Motor neuron (in vitro differentiated cells): ENCODE measurements around the gene CHADL. TPM values are rescaled to one million over a fixed set of nuclear protein-coding genes. Genes with fewer than 3 reads are reported as not detected.

Experiments
- ATAC-seq, 8 experiments: fragments of 200-7000 bp; cut with Tn5 transposase; replicated peaks in 6 of 8; 2 replicates each; pipeline ENCODE4 v1.8.0; 2021; ENCODE audit warnings: mild to moderate bottlenecking in 8 of 8, moderate library complexity in 8 of 8
- H3K27ac ChIP-seq, 2 donors: fragments of 250-450 bp; sonication (Bioruptor Pico); 2 replicates each; pipeline ENCODE4 v1.9.0; 2021; ENCODE audit warnings: antibody characterized with exemption in 2 of 2, mild to moderate bottlenecking in 2 of 2, moderate library complexity in 1 of 2
- H3K4me1 ChIP-seq, 2 donors: fragments of 250-450 bp; sonication (Bioruptor Pico); replicated peaks in 1 of 2; 2 replicates each; pipeline ENCODE4 v1.6.1; 2021; ENCODE audit warnings: antibody characterized with exemption in 2 of 2, mild to moderate bottlenecking in 2 of 2, moderate library complexity in 1 of 2
- H3K4me3 ChIP-seq, 5 donors: fragments of 250-450 bp; sonication (Bioruptor Pico); 2 replicates each; pipeline ENCODE4 v1.9.0; 2021; ENCODE audit warnings: antibody characterized with exemption in 5 of 5, mild to moderate bottlenecking in 5 of 5, moderate library complexity in 4 of 5
- WGBS, 10 experiments: fragments of 450-650 bp; shearing (Covaris generic); methylation state at CpG; one replicate each; pipeline ENCODE4 v1.0.0; 2022; 5-methylcytosine and 5-hydroxymethylcytosine counted together
- in situ Hi-C, 9 experiments: fragments of 400-800 bp; cut with MboI; loops; one replicate each; pipeline ENCODE4 v1.15.0; 2021; ENCODE audit warnings: low sequenced_read_pairs in 9 of 9, low pct_unique_long_range_greater_than_20kb in 2 of 9; ENCODE audit not compliant: unreplicated experiment in 9 of 9
- total RNA-seq, 8 experiments: library from RNA; unstranded; fragments of 300-600 nt; gene quantifications; 2 replicates each; pipeline versions ENCODE4 v1.2.3 to v1.2.4, GENCODE V29; 2022

CHADL gene
- total RNA-seq, 8 experiments from 2014 or later: 0.38 to 1.9 (median 0.52) TPM; not detected in 1

DNA sequence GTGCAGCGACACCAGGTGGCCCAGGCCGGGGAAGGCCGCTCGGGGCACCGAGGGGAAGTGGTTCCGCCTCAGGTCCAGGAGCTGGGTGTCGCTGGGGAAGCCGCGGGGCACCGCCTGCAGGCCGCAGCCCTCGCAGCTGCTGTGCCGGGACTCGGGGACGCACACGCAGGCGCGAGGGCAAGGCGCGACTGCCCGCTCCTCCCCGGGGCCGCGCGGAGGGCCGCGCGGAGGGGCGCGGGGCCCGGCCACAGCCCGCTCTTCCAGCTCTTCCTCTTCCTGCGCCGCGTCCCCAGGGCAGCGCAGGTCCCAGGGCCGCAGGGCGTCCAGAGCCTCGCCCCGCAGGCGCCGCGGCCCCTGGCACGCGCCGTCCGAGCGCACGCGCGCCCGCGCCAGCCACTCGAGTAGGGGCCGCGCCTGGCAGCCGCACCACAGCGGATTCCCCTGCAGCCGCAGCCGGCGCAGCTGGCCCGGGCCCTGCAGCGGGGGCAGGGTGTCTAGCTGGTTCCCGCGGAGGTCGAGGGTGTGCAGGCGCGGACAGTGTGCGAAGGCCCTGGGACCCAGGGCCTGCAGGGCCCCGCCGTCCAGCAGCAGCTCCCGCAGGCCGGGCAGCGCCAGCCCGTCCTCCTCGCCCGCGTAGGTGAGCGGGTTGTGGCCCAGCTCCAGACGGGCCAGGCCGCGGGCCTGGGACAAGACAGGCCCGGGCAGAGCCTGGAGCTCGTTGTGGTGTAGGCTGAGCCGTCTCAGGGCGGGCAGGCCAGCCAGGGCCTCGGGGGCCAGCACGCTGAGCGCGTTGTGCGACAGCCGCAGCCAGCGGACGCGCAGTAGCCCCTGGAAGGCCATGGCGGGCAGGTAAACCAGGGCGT is 2.8 kb downstream of the CHADL start:
- Histone ChIP-seq H3K4me3 (peak overlapping the region; percentile 7 to 24 (median 12)), H3K27ac (no peak overlapping the region), H3K4me1 (peaks cover 3 to 11% of the 10 kb centered on the region in 2 donors)
- in situ Hi-C loops: no loop called here
- 0 to 62% (median 38%) methylated on average over 1 to 3 of the region's 97 CpGs; no CpG with 5 or more reads in 6 of the 10 experiments for WGBS, 10 experiments
- ATAC-seq: peak; percentile 12 to 80 (median 76)

DNA sequence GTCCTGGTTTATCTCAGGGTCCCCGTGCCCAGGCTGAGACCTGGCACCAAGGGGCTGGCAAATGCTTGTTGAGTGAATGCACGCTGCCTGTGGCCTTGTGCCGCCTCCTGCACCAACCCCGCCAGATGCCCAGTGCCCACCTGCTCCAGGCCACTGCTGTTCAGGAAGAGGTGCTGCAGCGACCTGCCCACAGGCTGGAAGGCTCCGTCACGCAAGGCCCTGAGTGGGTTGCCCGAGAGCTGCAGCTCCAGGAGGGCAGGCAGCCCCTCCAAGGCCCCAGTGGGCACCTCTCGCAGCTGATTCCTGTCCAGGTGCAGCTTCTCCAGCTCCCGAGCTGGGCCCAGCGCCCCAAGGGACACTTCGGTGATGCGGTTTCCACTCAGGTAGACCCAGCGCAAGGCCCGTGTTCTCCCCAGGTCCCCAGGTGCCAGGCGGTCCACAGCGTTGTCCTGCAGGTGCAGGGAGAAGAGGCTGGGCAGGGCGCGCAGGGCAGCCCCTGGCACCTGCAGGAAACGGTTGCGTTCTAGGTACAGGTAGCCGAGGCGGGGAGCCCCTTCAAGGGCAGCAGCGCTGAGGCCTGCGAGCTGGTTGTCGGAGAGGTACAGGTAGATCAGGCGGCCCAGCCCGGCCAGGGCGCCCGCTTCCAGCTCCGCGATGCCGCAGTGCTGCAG is 3.6 kb downstream of the CHADL start:
- Histone ChIP-seq H3K4me1 (peaks cover 3 to 11% of the 10 kb centered on the region in 2 donors), H3K4me3 (peak overlapping the region in 4 of 5 donors; percentile 7 to 24 (median 13)), H3K27ac (no peak overlapping the region)
- WGBS, 10 experiments: 48 to 81% methylated on average over 4 to 7 of the region's 33 CpGs; no CpG with 5 or more reads in 8 of the 10 experiments
- in situ Hi-C loops: no loop called here
- no peak for ATAC-seq

GRCh38 chr22:41234815-41235695 is 5.7 kb downstream of the CHADL start:
- H3K4me1 ChIP-seq: peaks cover 3 to 9% of the 10 kb centered on the region in 2 donors
- 71 to 98% (median 82%) methylated on average over 1 to 13 of the region's 19 CpGs; no CpG with 5 or more reads in 2 of the 10 experiments for WGBS, 10 experiments
- H3K27ac ChIP-seq: no peak overlapping the region
- in situ Hi-C loops: no loop called here
- ATAC-seq: no peak
- no peak overlapping the region for H3K4me3 ChIP-seq

DNA sequence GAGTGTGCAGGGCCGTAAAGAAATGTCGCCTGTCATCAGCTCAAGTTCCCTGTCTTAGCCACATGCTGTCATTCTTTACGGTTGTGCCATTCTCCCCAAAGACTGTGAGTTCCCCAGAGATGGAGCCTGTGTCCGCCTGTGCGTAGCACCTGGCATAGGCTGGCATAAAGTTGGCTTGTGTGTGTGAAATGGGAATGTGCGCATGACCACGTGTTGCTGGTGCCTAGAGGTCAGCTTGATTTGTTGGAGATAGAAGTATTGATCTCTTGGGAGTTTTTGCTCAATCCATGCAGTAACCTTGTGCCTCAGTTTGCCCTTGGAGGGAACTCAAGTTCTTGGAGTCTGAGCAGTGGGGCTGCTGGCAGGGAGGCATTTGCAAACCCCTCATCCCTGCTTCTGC is 9.4 kb downstream of the CHADL start:
- no peak for ATAC-seq
- no peak overlapping the region for H3K27ac ChIP-seq
- in situ Hi-C loops: no loop called here
- no peaks in the 10 kb centered on the region for H3K4me1 ChIP-seq
- WGBS, 10 experiments: 60 to 100% (median 100%) methylated on average over 2 to 5 of the region's 7 CpGs; no CpG with 5 or more reads in 4 of the 10 experiments
- H3K4me3 ChIP-seq: no peak overlapping the region

GRCh38 chr22:41230401-41230785 is 10.3 kb downstream of the CHADL start:
- in situ Hi-C loops: no loop called here
- H3K4me3 ChIP-seq: no peak overlapping the region
- no peaks in the 10 kb centered on the region for H3K4me1 ChIP-seq
- H3K27ac ChIP-seq: no peak overlapping the region
- WGBS, 10 experiments: 29 to 100% (median 90%) methylated on average over 1 to 9 of the region's 9 CpGs; no CpG with 5 or more reads in 4 of the 10 experiments
- ATAC-seq: peak in 2 of 8 experiments; percentile 15 to 21

DNA sequence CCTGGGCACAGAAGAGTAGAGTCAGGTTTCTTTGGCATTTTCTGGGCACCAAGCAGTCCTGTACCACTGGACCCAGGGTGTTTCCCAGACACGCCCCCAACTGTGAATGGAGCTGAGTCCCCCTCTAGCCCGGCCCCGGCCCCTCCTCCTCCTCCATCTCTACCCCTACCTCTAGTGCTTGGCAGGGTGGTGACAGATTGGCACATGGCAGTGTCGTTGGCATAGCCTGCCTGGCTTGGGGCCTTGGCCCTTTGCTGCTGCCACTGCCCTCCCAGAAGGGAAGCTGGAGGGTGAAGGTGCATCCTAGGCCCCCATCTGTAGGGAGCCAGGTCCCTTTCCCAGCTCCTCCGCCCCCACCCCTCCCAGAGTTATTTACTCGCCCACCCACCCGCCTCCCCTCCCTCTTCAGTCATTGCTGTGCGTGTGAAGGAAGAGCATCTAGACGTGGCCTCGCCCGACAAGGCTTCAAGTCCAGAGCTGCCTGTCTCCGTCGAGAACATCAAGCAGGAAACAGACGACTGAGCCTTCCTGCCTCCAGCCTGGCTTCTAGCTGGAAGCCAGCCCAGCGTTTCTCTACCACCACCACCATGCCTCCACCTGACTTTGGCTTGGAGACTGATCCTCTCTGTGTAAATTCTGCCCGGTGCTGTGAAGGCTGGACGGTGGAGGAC is 10.9 kb downstream of the CHADL start:
- in situ Hi-C loops: no loop called here
- 80 to 100% (median 100%) methylated on average over 1 to 2 of the region's 17 CpGs; no CpG with 5 or more reads in 7 of the 10 experiments for WGBS, 10 experiments
- Histone ChIP-seq H3K4me3 (no peak overlapping the region), H3K27ac (no peak overlapping the region), H3K4me1 (no peaks in the 10 kb centered on the region)
- peak in 3 of 8 experiments; percentile 15 to 24 (median 23) for ATAC-seq

DNA sequence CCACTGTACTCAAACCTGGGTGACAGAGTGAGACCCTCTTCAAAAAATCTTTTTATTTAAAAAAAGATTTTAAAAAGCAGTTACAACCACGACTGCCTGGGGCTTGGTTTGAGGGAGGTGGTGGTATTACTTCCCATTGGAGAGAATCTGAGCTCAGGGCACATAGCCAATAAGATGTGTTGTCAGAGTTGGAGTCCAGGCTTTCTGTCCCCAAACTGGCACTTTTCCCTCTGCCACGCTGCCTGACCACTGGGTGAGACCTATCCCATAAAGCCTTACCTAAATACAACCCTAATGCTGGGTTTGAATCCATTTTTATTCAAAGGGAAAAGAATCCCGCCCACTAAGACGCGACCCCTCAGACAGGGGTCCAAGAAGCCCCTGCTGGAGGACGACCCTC is 11.5 kb downstream of the CHADL start:
- no peak for ATAC-seq
- Histone ChIP-seq H3K4me1 (no peaks in the 10 kb centered on the region), H3K27ac (no peak overlapping the region), H3K4me3 (no peak overlapping the region)
- in situ Hi-C loops: no loop called here
- WGBS, 10 experiments: 75 to 100% (median 83%) methylated on average over 1 to 6 of the region's 6 CpGs; no CpG with 5 or more reads in 4 of the 10 experiments

- no peak overlapping the region for H3K4me3 ChIP-seq
- no peaks in the 10 kb centered on the region for H3K4me1 ChIP-seq
- H3K27ac ChIP-seq: no peak overlapping the region
- WGBS, 10 experiments: 90 to 100% (median 100%) methylated on average over 1 to 12 of the region's 26 CpGs; no CpG with 5 or more reads in 4 of the 10 experiments
- ATAC-seq: no peak
- in situ Hi-C loops: no loop called here
Measured at GRCh38 chr22:41226723-41227655, 13.7 kb downstream of the CHADL start.

GRCh38 chr22:41223535-41223934 is 17.2 kb downstream of the CHADL start:
- in situ Hi-C loops: no loop called here
- Histone ChIP-seq H3K4me1 (no peaks in the 10 kb centered on the region), H3K27ac (no peak overlapping the region), H3K4me3 (no peak overlapping the region)
- ATAC-seq: peak in 1 of 8 experiments; percentile 24
- 80 to 100% (median 80%) methylated on average over 1 of the region's 7 CpGs; no CpG with 5 or more reads in 7 of the 10 experiments for WGBS, 10 experiments

DNA sequence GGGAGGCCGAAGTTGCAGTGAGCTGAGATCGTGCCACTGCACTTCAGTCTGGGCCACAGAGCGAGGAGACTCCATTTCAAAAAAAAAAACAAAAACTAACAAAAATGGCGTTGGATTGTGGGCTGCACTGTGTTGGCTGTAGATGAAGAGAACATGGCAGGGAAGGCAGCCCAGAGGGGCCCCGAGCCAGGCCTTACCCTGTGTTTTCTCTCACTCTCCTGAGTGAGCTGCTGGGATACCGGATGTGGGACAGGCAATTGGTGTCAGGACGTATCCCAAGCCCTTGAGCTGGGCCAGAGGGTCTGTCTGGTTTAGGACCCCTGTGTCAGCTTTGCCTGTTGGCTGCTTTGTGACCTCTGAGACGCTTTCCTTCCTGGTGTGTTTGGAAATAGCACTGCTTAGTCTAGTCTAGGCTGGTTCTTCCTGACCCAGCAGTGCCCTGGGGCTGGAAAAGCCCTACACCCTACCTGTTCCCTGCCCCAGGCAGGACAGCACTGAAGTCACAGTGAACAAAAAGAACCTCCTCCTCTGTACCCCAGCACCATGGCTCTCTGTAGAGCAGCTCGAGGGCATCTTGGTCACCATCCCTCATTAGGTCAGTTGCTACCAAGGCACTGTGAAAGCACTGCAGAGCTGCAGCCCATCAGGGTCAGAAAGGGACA is 17.8 kb downstream of the CHADL start:
- H3K4me1 ChIP-seq: peaks cover 2 to 5% of the 10 kb centered on the region in 2 donors
- no peak overlapping the region for H3K4me3 ChIP-seq
- 77 to 100% (median 91%) methylated on average over 1 to 8 of the region's 9 CpGs; no CpG with 5 or more reads in 2 of the 10 experiments for WGBS, 10 experiments
- H3K27ac ChIP-seq: no peak overlapping the region
- in situ Hi-C loops: no loop called here
- no peak for ATAC-seq

DNA sequence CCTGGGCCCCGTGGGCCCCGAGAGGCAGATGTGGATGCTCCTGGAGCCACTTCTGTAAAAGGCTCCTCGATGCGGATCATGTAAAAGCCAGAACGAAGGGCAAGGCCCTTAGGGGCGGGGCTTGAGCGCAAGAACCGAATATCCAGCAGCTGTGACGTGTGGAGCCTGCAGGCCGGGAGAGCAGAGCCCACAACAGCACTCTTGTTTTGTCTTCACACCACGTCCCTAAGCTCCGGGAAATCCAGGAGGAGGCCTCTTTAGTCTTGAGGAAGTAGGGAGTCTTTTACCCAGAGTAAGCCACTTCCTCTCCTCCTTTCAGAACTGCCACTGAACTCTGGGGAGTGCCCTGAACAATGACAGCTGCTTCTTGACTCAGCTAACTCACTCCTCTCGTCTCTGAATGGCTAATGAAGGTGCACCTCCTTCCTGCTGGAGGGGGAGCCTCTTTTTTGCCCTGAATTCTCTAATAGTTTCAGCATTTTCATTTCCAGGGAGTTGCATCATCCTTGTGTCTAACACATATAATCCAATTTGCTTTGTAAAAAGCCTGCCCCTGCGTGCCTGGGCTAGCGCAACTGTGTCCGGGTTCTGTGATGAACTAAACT is 23.1 kb downstream of the CHADL start:
- H3K4me3 ChIP-seq: peak overlapping the region in 4 of 5 donors; percentile 0 to 22 (median 12)
- WGBS, 10 experiments: 7 to 57% (median 40%) methylated on average over 2 to 10 of the region's 16 CpGs; no CpG with 5 or more reads in 2 of the 10 experiments
- peaks cover 20 to 21% of the 10 kb centered on the region in 2 donors for H3K4me1 ChIP-seq
- in situ Hi-C loops: no loop called here
- H3K27ac ChIP-seq: peak overlapping the region; percentile 82 to 91
- ATAC-seq: peak; percentile 83 to 97 (median 90)
